GM21737 (cell line): ENCODE data around the gene ADD2.
"Not testable (repeated sequence)": the region's sequence is repeated elsewhere in the genome, so short reads cannot be mapped to it uniquely, and the experiment has no call there.

Source experiments
- ATAC-seq: cut with Tn5 transposase; IDR thresholded peaks from one replicate; pipeline ENCODE4 v1.9.1; 2021; ENCODE audit warnings: mild to moderate bottlenecking, moderate library complexity; ENCODE audit not compliant: unreplicated experiment

ADD2 gene

GRCh38 chr2:70767699-70768589 is at the start of gene ADD2:
ADD2 (minus strand) TSS chr2:70768200; CDS start chr2:70706408, 61,792 bp downstream.
- no peak for ATAC-seq

- no peak for ATAC-seq
Observed at GRCh38 chr2:70817284-70817954, 49.4 kb upstream of the ADD2 start.

- no peak for ATAC-seq
Observed at GRCh38 chr2:70816726-70817125, 48.7 kb upstream of the ADD2 start.

- ATAC-seq: no peak
Observed at GRCh38 chr2:70808983-70809958, 41.3 kb upstream of the ADD2 start.

GRCh38 chr2:70807828-70808118 is 39.8 kb upstream of the ADD2 start:
- ATAC-seq: no peak

GRCh38 chr2:70807102-70807827 is 39.3 kb upstream of the ADD2 start:
- ATAC-seq: no peak

- ATAC-seq: no peak
Observed at GRCh38 chr2:70806620-70807019, 38.6 kb upstream of the ADD2 start.

- ATAC-seq: no peak
Observed at GRCh38 chr2:70806013-70806412, 38.0 kb upstream of the ADD2 start.

- ATAC-seq: no peak
Observed at GRCh38 chr2:70801607-70802263, 33.7 kb upstream of the ADD2 start.

GRCh38 chr2:70799706-70800105 is 31.7 kb upstream of the ADD2 start:
- ATAC-seq: no peak

- not testable (repeated sequence) for ATAC-seq
Observed at GRCh38 chr2:70797996-70798395, 30.0 kb upstream of the ADD2 start.

- no peak for ATAC-seq
Observed at GRCh38 chr2:70797506-70797905, 29.5 kb upstream of the ADD2 start.

- ATAC-seq: no peak
Observed at GRCh38 chr2:70796262-70796661, 28.3 kb upstream of the ADD2 start.

- no peak for ATAC-seq
Observed at GRCh38 chr2:70795164-70795995, 27.4 kb upstream of the ADD2 start.

- ATAC-seq: no peak
Observed at GRCh38 chr2:70793450-70793849, 25.4 kb upstream of the ADD2 start.

GRCh38 chr2:70790136-70790828 is 22.3 kb upstream of the ADD2 start, which contains the start of gene FIGLA:
FIGLA (minus strand) TSS chr2:70790643; CDS start chr2:70790638, 5 bp downstream.
- ATAC-seq: no peak

GRCh38 chr2:70789304-70790135 is 21.5 kb upstream of the ADD2 start:
- ATAC-seq: no peak
